ENCODE data around the gene AFF3. TPM values are rescaled to one million over a fixed set of nuclear protein-coding genes. Genes with fewer than 3 reads are reported as not detected.

AFF3 gene
- total and polyA plus RNA-seq, 2 donors (not counting 3 experiments of a cell fraction or from before 2014, with no cell fraction given) = 0.06 to 0.07 TPM

GRCh38 chr2:99727199-99727598 is 415.2 kb downstream of the AFF3 start:
- Histone ChIP-seq H3K9ac (replicated peaks; ENCODE audit: extremely low read depth, insufficient read depth, low read length) (no peak overlapping the region), H3K27ac (ENCODE audit: insufficient read depth, low read depth, low read length) (no peak overlapping the region), H3K9me1 (replicated peaks; ENCODE audit: control insufficient read depth, extremely low read depth, insufficient read depth, low read length) (no peaks in the 10 kb centered on the region), H3K79me2 (ENCODE audit: control insufficient read depth, insufficient read depth, low read length) (no peaks in the 10 kb centered on the region), H3K4me1 (ENCODE audit: control insufficient read depth, extremely low read depth, insufficient read depth, low read length) (no peaks in the 10 kb centered on the region), H3K27me3 (ENCODE audit: control insufficient read depth in 2 of 2, insufficient read depth in 2 of 2, low read length in 2 of 2) (peaks cover 2% of the 10 kb centered on the region in 2 experiments), H2AFZ (ENCODE audit: low read depth, low read length) (no peak overlapping the region), H3K9me3 (replicated peaks; ENCODE audit: control insufficient read depth, insufficient read depth, low read length) (no peaks in the 10 kb centered on the region), H4K20me1 (replicated peaks; ENCODE audit: control insufficient read depth, extremely low read depth, insufficient read depth, low read length) (no peaks in the 10 kb centered on the region), H3K4me3 (replicated peaks in 1 of 3; ENCODE audit: insufficient read depth in 1 of 3, low read depth in 1 of 3, low read length in 3 of 3) (no peak overlapping the region), H3K36me3 (ENCODE audit: control insufficient read depth in 2 of 2, extremely low read depth in 1 of 2, insufficient read depth in 2 of 2, low read length in 2 of 2) (no peaks in the 10 kb centered on the region), H3K4me2 (ENCODE audit: insufficient read depth, low read length) (no peak overlapping the region)
- TF ChIP-seq EZH2 (IDR thresholded peaks at IDR 0.05; ENCODE audit: borderline replicate concordance, low read depth, low read length, severe bottlenecking) (no peak), JUN (IDR thresholded peaks at IDR 0.05; ENCODE audit: borderline replicate concordance, insufficient read depth, insufficient read length, low read depth) (no peak), GATA2 (IDR thresholded peaks at IDR 0.05; ENCODE audit: insufficient read depth, insufficient read length, low read depth, low read length) (no peak), FOS (IDR thresholded peaks at IDR 0.05; ENCODE audit: borderline replicate concordance, insufficient read depth, low read length) (no peak), MYC (IDR thresholded peaks at IDR 0.05; ENCODE audit: low read depth, low read length) (no peak), CTCF (IDR thresholded peaks at IDR 0.05; ENCODE audit: extremely low read depth in 1 of 2, insufficient read depth in 1 of 2, low read depth in 1 of 2, low read length in 2 of 2) (no peak), POLR2A (IDR thresholded peaks at IDR 0.05; ENCODE audit: low read depth, low read length) (no peak), POLR2AphosphoS5 (IDR thresholded peaks at IDR 0.05; ENCODE audit: insufficient read depth, low read depth, low read length) (no peak)
- TF ChIP-seq, protein P1, sequence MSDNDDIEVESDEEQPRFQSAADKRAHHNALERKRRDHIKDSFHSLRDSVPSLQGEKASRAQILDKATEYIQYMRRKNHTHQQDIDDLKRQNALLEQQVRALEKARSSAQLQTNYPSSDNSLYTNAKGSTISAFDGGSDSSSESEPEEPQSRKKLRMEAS (IDR thresholded peaks at IDR 0.05; ENCODE audit: insufficient read depth, insufficient read length) = no peak
- DNase-seq (ENCODE audit: low read depth, low spot score) (no peak), FAIRE-seq (no peak)
- dilution Hi-C loops (cut with MboI; ENCODE audit: extremely low pct_ligation_motif_present, low sequenced_read_pairs) = no loop called here
- no TSS peak for BruUV-seq (replicated peaks)
- ChIA-PET CTCF (interaction anchor here (1.7 kb wide), 1 partner anchor 515 kb away, joined by 3 read pairs; no protein-coding TSS in a partner anchor), POLR2A (no interaction called here)
- intact Hi-C loops (cut with micrococcal nuclease) = no loop called here
